ENCODE data around the gene GAPDHS. TPM values are rescaled to one million over a fixed set of nuclear protein-coding genes. Genes with fewer than 3 reads are reported as not detected.
A peak's percentile ranks its signal among the peaks of the same experiment; 100 is the strongest.

GAPDHS gene
- total and polyA plus RNA-seq, 2 of the 13 experiments (the other 11 are each of a cell fraction or from before 2014, with no cell fraction given) = not detected

GRCh38 chr19:35495107-35496064 lies 37.9 kb upstream of the GAPDHS start (continued):
- TF ChIP-seq ZZZ3 (CRISPR knock-in tag; IDR thresholded peaks at IDR 0.05; ENCODE audit: borderline replicate concordance) (no peak), ZNF777 (CRISPR knock-in tag; IDR thresholded peaks at IDR 0.05) (0 out of 2 replicates have a peak, but pooled peaks have one; percentile 26), SOX13 (IDR thresholded peaks at IDR 0.05) (no peak), SOX13 (CRISPR knock-in tag; conservative IDR thresholded peaks at IDR 0.05 in 1 of 2, IDR thresholded peaks at IDR 0.05 in 1 of 2) (0 out of 4 replicates have a peak, but pooled peaks of 1 of the 2 experiments have one; percentile 5), ZNF230 (CRISPR knock-in tag; IDR thresholded peaks at IDR 0.05) (0 out of 2 replicates have a peak, but pooled peaks have one; percentile 51), CHD4 (IDR thresholded peaks at IDR 0.05; ENCODE audit: borderline replicate concordance, low read length) (no peak), RNF219 (CRISPR knock-in tag; IDR thresholded peaks at IDR 0.05) (no peak), ZNF484 (CRISPR knock-in tag; IDR thresholded peaks at IDR 0.05; ENCODE audit: borderline replicate concordance, low read depth) (no peak), KDM4B (CRISPR knock-in tag; IDR thresholded peaks at IDR 0.05) (peak; percentile 81; the same call in 1 of the 2 replicates), HOMEZ (CRISPR knock-in tag; IDR thresholded peaks at IDR 0.05; ENCODE audit: low read depth) (0 out of 2 replicates have a peak, but pooled peaks have one; percentile 34), ZHX2 (IDR thresholded peaks at IDR 0.05; ENCODE audit: low read depth) (no peak), ZHX2 (CRISPR knock-in tag; IDR thresholded peaks at IDR 0.05; ENCODE audit: borderline replicate concordance) (no peak), ZNF432 (CRISPR knock-in tag; IDR thresholded peaks at IDR 0.05; ENCODE audit: borderline replicate concordance) (no peak), ISX (CRISPR knock-in tag; conservative IDR thresholded peaks at IDR 0.05) (no peak)
- TF ChIP-seq, protein P1, sequence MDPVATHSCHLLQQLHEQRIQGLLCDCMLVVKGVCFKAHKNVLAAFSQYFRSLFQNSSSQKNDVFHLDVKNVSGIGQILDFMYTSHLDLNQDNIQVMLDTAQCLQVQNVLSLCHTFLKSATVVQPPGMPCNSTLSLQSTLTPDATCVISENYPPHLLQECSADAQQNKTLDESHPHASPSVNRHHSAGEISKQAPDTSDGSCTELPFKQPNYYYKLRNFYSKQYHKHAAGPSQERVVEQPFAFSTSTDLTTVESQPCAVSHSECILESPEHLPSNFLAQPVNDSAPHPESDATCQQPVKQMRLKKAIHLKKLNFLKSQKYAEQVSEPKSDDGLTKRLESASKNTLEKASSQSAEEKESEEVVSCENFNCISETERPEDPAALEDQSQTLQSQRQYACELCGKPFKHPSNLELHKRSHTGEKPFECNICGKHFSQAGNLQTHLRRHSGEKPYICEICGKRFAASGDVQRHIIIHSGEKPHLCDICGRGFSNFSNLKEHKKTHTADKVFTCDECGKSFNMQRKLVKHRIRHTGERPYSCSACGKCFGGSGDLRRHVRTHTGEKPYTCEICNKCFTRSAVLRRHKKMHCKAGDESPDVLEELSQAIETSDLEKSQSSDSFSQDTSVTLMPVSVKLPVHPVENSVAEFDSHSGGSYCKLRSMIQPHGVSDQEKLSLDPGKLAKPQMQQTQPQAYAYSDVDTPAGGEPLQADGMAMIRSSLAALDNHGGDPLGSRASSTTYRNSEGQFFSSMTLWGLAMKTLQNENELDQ (CRISPR knock-in tag; IDR thresholded peaks at IDR 0.05; ENCODE audit: borderline replicate concordance) = no peak
